Stomach (tissue), 9 donors: ENCODE results near the gene RER1. TPM values are rescaled to one million over a fixed set of nuclear protein-coding genes. Genes with fewer than 3 reads are reported as not detected.

Experiments used
- DNase-seq, 2 donors: peaks; one replicate each; pipeline versions ENCODE4 v3.0.0 to v3.0.0-alpha.2; 2013 to 2019
- H3K27ac ChIP-seq, 5 donors: fragments of 200-600 bp in 4 of 5; sonication (generic) in 4 of 5; one replicate each; pipeline ENCODE4 v1.5.1; 2013 to 2019; ENCODE audit warnings: mild to moderate bottlenecking in 1 of 5, moderate library complexity in 1 of 5
- H3K27me3 ChIP-seq, 3 donors: fragments of 200-600 bp; sonication (generic); one replicate each; pipeline ENCODE4 v1.5.1; 2017 to 2019; ENCODE audit warnings: mixed run types in 1 of 3
- H3K36me3 ChIP-seq, 4 donors: fragments of 200-600 bp; sonication (generic); 1 replicate in 3 of 4; 2 replicates in 1 of 4; pipeline ENCODE4 v1.5.1; 2016 to 2019
- H3K4me1 ChIP-seq, 4 donors: fragments of 200-600 bp; sonication (generic); one replicate each; pipeline ENCODE4 v1.5.1; 2016 to 2019
- H3K4me3 ChIP-seq, 4 donors: fragments of 200-600 bp; sonication (generic) in 3 of 4; one replicate each; pipeline ENCODE4 v1.5.1; 2016 to 2019; ENCODE audit warnings: mild to moderate bottlenecking in 1 of 4
- H3K9me3 ChIP-seq, 4 donors: fragments of 200-600 bp; sonication (generic); one replicate each; pipeline ENCODE4 v1.5.1; 2016 to 2019
- EP300 ChIP-seq: sonication (generic); formaldehyde crosslinking; IDR thresholded peaks from one replicate; pipeline ENCODE4 v1.6.1; 2017; ENCODE audit warnings: antibody characterized with exemption
- POLR2A ChIP-seq, 4 donors: fragments of 450-650 bp; IDR thresholded peaks; one replicate each; pipeline ENCODE4 v1.6.1; 2016; ENCODE audit warnings: antibody characterized with exemption in 4 of 4, control low read depth in 2 of 4, mild to moderate bottlenecking in 1 of 4, moderate library complexity in 1 of 4
- POLR2AphosphoS5 ChIP-seq, 3 donors: sonication (generic); formaldehyde crosslinking; IDR thresholded peaks; one replicate each; pipeline ENCODE4 v1.6.1; 2016; ENCODE audit warnings: antibody characterized with exemption in 3 of 3
- WGBS, 5 donors: extraction: QIAGEN DNeasy Blood & Tissue Kit in 3 of 5; methylation state at CpG; one replicate each; pipeline versions ENCODE4 v1.1.5 to v1.1.7; 2013 to 2018; 5-methylcytosine and 5-hydroxymethylcytosine counted together
- intact Hi-C: fragments of 100-400 bp; cut with DNase I; formaldehyde crosslinking; loops from one replicate; pipeline ENCODE4 v1.15.1; 2023; ENCODE audit warnings: low total_unique reads
- polyA plus RNA-seq, 3 donors: library from polyadenylated mRNA; stranded (reverse); fragments of 200-250 nt; gene quantifications; one replicate each; pipeline ENCODE4 v1.2.3, GENCODE V29; 2013
- total RNA-seq, 5 donors: library from RNA; depleted of rRNA; stranded (reverse); fragments of >200 nt; gene quantifications; one replicate each; pipeline versions ENCODE4 v1.1.0 to v1.2.3, GENCODE V29; 2014 to 2016
- TF ChIP-seq, protein P1 (sequence below), 7 experiments: fragments of 450-650 bp in 4 of 7; fragments of 200-600 bp in 3 of 7; sonication (generic) in 3 of 7; IDR thresholded peaks; one replicate each; pipeline ENCODE4 v1.5.1; 2016 to 2019; ENCODE audit warnings: antibody characterized with exemption in 7 of 7, control low read depth in 2 of 7, mild to moderate bottlenecking in 1 of 7
- donor health status: healthy with polysubstance abuse.
- donor health status: Bipolar disorder and iron deficiency.
- donor health status: healthy.

RER1 gene
- total and polyA plus RNA-seq, 8 donors: 38.2 to 73.6 (median 66.7) TPM

DNA sequence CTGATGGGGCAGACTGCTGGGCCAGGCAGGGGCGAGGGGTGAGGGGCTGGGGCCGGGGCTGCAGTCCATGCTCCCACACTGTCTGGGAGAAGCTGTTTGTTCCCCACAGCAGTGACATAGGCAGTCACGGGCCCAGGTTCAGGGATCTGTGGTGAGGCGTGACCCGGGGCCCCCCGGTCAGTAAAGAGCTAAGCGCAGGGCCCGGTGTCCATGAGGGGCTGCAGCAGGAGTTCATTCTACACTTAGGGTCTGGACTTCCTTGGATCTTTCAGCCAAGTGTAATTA is 16.3 kb downstream of the RER1 start:
- no peak overlapping the region for H3K27ac ChIP-seq
- 93 to 97% (median 94%) methylated on average over 8 of the region's 8 CpGs for WGBS, 5 donors
- TF ChIP-seq, protein P1, sequence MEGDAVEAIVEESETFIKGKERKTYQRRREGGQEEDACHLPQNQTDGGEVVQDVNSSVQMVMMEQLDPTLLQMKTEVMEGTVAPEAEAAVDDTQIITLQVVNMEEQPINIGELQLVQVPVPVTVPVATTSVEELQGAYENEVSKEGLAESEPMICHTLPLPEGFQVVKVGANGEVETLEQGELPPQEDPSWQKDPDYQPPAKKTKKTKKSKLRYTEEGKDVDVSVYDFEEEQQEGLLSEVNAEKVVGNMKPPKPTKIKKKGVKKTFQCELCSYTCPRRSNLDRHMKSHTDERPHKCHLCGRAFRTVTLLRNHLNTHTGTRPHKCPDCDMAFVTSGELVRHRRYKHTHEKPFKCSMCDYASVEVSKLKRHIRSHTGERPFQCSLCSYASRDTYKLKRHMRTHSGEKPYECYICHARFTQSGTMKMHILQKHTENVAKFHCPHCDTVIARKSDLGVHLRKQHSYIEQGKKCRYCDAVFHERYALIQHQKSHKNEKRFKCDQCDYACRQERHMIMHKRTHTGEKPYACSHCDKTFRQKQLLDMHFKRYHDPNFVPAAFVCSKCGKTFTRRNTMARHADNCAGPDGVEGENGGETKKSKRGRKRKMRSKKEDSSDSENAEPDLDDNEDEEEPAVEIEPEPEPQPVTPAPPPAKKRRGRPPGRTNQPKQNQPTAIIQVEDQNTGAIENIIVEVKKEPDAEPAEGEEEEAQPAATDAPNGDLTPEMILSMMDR (IDR thresholded peaks at IDR 0.05): no peak
- TF ChIP-seq POLR2A (IDR thresholded peaks at IDR 0.05) (no peak), EP300 (no peak), POLR2AphosphoS5 (IDR thresholded peaks at IDR 0.05) (no peak)
- peaks cover 28 to 75% (median 72%) of the 10 kb centered on the region in 4 donors for H3K36me3 ChIP-seq
- intact Hi-C loops: no loop called here
- H3K27me3 ChIP-seq: no peaks in the 10 kb centered on the region
- no peak overlapping the region for H3K4me3 ChIP-seq
- H3K4me1 ChIP-seq: peaks cover 8 to 29% (median 15%) of the 10 kb centered on the region in 4 donors
- no peak for DNase-seq
- no peaks in the 10 kb centered on the region for H3K9me3 ChIP-seq

DNA sequence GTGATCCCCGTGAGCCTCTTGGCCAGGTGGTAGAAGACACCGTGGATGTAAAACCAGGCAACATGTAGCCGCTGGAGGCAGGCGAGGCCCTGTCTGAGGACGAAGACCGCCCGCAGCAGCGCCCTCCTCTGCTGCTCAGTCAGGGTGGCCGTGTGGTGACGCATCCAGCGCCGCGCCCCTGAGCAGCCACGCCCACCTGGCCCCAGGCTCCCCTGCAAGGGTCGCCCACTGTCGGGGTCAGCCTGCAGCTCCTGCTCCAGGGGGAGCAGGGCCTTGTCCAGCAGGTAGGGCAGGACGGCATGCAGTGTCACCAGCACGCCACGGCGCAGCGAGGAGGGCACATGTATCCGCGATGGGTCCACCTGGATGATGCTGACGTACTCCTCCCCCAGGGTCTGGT is 16.8 kb downstream of the RER1 start:
- H3K4me3 ChIP-seq: no peak overlapping the region
- DNase-seq: no peak
- H3K27me3 ChIP-seq: no peaks in the 10 kb centered on the region
- intact Hi-C loops: no loop called here
- H3K4me1 ChIP-seq: peaks cover 13 to 34% (median 21%) of the 10 kb centered on the region in 4 donors
- H3K9me3 ChIP-seq: no peaks in the 10 kb centered on the region
- H3K27ac ChIP-seq: no peak overlapping the region
- TF ChIP-seq POLR2A (IDR thresholded peaks at IDR 0.05) (no peak), POLR2AphosphoS5 (IDR thresholded peaks at IDR 0.05) (no peak), EP300 (no peak)
- TF ChIP-seq, protein P1 (IDR thresholded peaks at IDR 0.05): no peak
- 86 to 90% (median 89%) methylated on average over 10 to 24 of the region's 24 CpGs for WGBS, 5 donors
- H3K36me3 ChIP-seq: peaks cover 23 to 69% (median 67%) of the 10 kb centered on the region in 4 donors

DNA sequence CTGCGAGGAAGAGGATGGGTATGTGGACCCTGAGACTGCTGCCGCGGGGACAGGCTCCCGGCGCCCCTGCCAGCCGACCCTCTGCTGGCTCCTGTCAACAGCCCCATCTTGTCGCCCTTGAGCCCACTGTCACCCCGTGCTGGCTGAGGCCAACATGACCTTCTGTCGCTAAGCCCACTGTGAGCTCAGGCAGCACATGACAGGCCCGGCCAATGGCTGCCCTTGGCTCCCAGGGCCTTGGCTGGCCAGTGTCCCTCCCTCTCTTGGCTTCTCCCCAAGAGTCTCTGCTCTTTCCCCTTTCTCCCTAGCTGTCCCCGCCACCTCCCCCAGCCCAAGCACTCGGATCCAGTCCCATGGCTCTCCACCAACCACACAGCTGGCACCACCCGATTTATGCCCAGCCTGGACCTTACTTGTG is 17.2 kb downstream of the RER1 start:
- H3K36me3 ChIP-seq: peaks cover 20 to 65% (median 63%) of the 10 kb centered on the region in 4 donors
- intact Hi-C loops: no loop called here

DNA sequence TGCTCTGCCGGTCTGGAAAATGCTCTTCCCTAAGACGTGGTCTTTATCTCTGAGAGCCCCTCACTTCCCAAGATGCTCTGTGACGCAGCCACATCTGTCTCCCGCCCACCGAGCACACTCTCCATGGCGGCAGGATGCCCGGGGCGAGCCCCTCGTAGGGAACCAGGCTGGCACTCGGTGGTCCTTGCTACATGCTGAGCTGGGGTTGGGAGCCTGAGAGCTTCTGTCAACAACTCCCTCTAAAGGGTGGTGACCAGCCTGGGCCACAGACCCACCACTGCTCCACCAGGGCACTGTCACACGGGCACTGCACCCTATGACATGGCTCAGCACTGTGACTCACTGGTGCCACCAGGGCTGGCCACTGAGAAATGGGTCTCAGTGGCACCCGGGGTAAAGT is 18.1 kb downstream of the RER1 start:
- Histone ChIP-seq H3K36me3 (peaks cover 13 to 56% (median 54%) of the 10 kb centered on the region in 4 donors), H3K27ac (no peak overlapping the region), H3K27me3 (peaks cover 0 to 2% (median 0%) of the 10 kb centered on the region in 3 donors), H3K9me3 (no peaks in the 10 kb centered on the region), H3K4me3 (no peak overlapping the region), H3K4me1 (peaks cover 26 to 42% (median 33%) of the 10 kb centered on the region in 4 donors)
- no peak for DNase-seq
- intact Hi-C loops: loop anchor here (5.0 to 10.0 kb wide), 2 partner anchors 133 to 235 kb away; no protein-coding TSS in a partner anchor
- 70 to 95% (median 93%) methylated on average over 4 to 12 of the region's 12 CpGs for WGBS, 5 donors
- TF ChIP-seq POLR2A (IDR thresholded peaks at IDR 0.05): no peak

More for the DNA sequence above, 17.2 kb downstream of the RER1 start:
- TF ChIP-seq EP300: no peak
- no peak for TF ChIP-seq POLR2A (IDR thresholded peaks at IDR 0.05)
- TF ChIP-seq, protein P1 (IDR thresholded peaks at IDR 0.05): no peak
- no peak for TF ChIP-seq POLR2AphosphoS5 (IDR thresholded peaks at IDR 0.05)
- no peak overlapping the region for H3K4me3 ChIP-seq
- H3K27ac ChIP-seq: no peak overlapping the region
- 77 to 87% (median 85%) methylated on average over 7 to 13 of the region's 13 CpGs for WGBS, 5 donors
- DNase-seq: no peak
- H3K27me3 ChIP-seq: no peaks in the 10 kb centered on the region
- H3K9me3 ChIP-seq: no peaks in the 10 kb centered on the region
- peaks cover 17 to 38% (median 25%) of the 10 kb centered on the region in 4 donors for H3K4me1 ChIP-seq

DNA sequence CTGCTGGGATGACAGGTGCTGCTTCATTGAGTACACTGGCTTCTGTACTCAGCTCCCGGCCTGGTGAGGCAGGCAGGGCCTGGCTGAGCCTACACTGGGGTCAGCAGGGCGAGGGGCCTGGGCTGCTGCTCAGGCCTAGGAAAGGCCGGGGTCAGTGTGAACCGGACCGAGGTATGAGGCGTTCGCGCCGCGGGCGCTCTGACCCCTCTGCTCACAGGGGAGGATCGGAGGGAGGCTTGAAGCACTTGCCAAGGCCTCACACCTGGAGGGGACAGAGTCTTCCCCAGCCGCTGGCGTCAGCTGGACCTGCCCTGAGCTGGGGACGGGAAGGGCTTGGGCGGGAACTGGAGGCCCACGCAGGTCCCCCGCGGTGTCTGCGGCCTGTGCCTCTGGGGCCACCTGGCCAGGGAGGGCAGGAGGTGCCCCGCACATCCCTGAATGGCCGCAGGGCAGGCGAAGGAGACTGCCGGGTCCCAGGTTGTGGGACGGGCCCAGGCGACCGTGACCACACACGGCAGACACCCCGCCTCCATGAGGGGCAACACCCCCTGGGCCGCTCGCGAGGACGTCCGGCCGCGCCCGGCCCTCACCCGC is 20.3 kb downstream of the RER1 start:
- TF ChIP-seq, protein P1 (IDR thresholded peaks at IDR 0.05): no peak
- TF ChIP-seq POLR2AphosphoS5 (IDR thresholded peaks at IDR 0.05): no peak
- no peak for TF ChIP-seq POLR2A (IDR thresholded peaks at IDR 0.05)
- no peak for TF ChIP-seq EP300
- Histone ChIP-seq H3K4me3 (peak overlapping the region; percentile 80 to 100 (median 94)), H3K9me3 (no peaks in the 10 kb centered on the region), H3K27ac (peak overlapping the region; percentile 81 to 92 (median 90)), H3K36me3 (peaks cover 5 to 35% (median 33%) of the 10 kb centered on the region in 4 donors), H3K4me1 (peaks cover 30 to 55% (median 50%) of the 10 kb centered on the region in 4 donors), H3K27me3 (peaks cover 0 to 22% (median 11%) of the 10 kb centered on the region in 3 donors)
- WGBS, 5 donors: 0 to 12% (median 3%) methylated on average over 7 to 38 of the region's 38 CpGs
- no peak for DNase-seq
- intact Hi-C loops: loop anchor here (5.0 to 10.0 kb wide), 2 partner anchors 130 to 233 kb away; no protein-coding TSS in a partner anchor
